ENCODE measurements around the gene ZFHX2.

DNA sequence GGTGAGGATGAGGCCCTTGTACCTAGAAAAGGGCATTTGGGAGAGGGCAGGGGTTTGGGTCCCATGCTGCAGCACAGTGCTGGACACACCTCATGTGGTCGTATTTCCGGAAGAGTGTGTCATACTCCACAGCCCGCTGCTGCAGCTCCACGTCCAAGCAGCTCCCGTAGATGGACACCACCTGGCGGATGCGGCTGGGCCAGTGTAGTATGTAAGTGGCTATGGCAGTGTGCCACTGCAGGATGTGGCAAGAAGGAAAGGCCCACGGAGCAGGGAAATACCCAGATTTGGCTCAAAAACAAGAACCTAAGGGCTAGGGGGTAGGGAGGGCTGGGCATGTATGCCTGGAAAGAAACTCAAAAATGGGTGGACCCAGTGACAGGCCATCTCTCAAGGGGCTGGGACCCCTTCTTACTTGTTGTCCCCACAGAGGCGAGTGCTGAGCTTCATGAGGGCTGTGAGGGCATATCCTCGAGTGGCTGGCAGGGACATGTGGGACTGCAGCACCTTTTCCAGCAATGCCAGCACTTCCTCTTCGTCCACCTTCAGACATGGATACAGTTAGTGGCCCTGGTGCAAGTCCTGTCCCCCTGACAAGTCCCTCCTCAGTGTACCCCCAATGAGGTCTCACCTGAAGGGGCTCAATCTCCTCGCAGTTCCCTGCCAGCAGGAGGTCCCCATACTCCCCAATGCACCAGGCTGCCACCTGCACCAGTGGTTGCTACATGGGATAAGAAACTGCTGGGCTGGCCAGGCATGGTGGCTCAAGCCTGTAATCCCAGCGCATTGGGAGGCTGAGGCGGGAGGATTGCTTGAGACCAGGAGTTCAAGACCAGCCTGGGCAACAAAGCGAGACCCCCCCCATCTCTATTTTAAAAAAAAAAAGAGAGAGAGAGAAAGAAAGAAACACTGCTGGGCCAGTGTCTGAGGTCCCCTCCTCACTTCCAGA lies 10.6 kb upstream of the ZFHX2 start:
- TF ChIP-seq NFIC (IDR thresholded peaks at IDR 0.05) (no peak), EGR1 (IDR thresholded peaks at IDR 0.05) (no peak), CEBPB (IDR thresholded peaks at IDR 0.05) (no peak), CREB1 (IDR thresholded peaks at IDR 0.05; ENCODE audit: low read depth) (no peak), TCF12 (IDR thresholded peaks at IDR 0.05; ENCODE audit: low read depth) (no peak), EP300 (IDR thresholded peaks at IDR 0.05; ENCODE audit: borderline replicate concordance) (no peak), TAF1 (IDR thresholded peaks at IDR 0.05; ENCODE audit: low read depth) (no peak), RAD21 (IDR thresholded peaks at IDR 0.05; ENCODE audit: low read depth) (no peak)
- TF ChIP-seq, protein P1, sequence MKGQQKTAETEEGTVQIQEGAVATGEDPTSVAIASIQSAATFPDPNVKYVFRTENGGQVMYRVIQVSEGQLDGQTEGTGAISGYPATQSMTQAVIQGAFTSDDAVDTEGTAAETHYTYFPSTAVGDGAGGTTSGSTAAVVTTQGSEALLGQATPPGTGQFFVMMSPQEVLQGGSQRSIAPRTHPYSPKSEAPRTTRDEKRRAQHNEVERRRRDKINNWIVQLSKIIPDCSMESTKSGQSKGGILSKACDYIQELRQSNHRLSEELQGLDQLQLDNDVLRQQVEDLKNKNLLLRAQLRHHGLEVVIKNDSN (IDR thresholded peaks at IDR 0.05), result no peak
- TF ChIP-seq, protein P2, sequence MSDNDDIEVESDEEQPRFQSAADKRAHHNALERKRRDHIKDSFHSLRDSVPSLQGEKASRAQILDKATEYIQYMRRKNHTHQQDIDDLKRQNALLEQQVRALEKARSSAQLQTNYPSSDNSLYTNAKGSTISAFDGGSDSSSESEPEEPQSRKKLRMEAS (IDR thresholded peaks at IDR 0.05), result no peak
- TF ChIP-seq, protein P3, sequence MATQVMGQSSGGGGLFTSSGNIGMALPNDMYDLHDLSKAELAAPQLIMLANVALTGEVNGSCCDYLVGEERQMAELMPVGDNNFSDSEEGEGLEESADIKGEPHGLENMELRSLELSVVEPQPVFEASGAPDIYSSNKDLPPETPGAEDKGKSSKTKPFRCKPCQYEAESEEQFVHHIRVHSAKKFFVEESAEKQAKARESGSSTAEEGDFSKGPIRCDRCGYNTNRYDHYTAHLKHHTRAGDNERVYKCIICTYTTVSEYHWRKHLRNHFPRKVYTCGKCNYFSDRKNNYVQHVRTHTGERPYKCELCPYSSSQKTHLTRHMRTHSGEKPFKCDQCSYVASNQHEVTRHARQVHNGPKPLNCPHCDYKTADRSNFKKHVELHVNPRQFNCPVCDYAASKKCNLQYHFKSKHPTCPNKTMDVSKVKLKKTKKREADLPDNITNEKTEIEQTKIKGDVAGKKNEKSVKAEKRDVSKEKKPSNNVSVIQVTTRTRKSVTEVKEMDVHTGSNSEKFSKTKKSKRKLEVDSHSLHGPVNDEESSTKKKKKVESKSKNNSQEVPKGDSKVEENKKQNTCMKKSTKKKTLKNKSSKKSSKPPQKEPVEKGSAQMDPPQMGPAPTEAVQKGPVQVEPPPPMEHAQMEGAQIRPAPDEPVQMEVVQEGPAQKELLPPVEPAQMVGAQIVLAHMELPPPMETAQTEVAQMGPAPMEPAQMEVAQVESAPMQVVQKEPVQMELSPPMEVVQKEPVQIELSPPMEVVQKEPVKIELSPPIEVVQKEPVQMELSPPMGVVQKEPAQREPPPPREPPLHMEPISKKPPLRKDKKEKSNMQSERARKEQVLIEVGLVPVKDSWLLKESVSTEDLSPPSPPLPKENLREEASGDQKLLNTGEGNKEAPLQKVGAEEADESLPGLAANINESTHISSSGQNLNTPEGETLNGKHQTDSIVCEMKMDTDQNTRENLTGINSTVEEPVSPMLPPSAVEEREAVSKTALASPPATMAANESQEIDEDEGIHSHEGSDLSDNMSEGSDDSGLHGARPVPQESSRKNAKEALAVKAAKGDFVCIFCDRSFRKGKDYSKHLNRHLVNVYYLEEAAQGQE (IDR thresholded peaks at IDR 0.05; ENCODE audit: low read depth), result no peak
